HG03520 (cell line): ENCODE measurements around the gene CUX1.

Experiments
- ATAC-seq: cut with Tn5 transposase; IDR thresholded peaks from one replicate; pipeline ENCODE4 v1.9.1; 2021; ENCODE audit warnings: mild to moderate bottlenecking, moderate library complexity; ENCODE audit not compliant: unreplicated experiment

Gene CUX1

GRCh38 chr7:102196028-102196427 lies 378.6 kb downstream of the CUX1 start:
- ATAC-seq = no peak

GRCh38 chr7:102197161-102197560 lies 379.7 kb downstream of the CUX1 start:
- no peak for ATAC-seq

GRCh38 chr7:102197599-102197998 lies 380.2 kb downstream of the CUX1 start:
- no peak for ATAC-seq

- no peak for ATAC-seq
Observed at GRCh38 chr7:102198417-102198956, 381.1 kb downstream of the CUX1 start.

- no peak for ATAC-seq
Observed at GRCh38 chr7:102201576-102201975, 384.1 kb downstream of the CUX1 start.

- no peak for ATAC-seq
Observed at GRCh38 chr7:102202556-102202955, 385.1 kb downstream of the CUX1 start.

GRCh38 chr7:102203218-102203617 lies 385.8 kb downstream of the CUX1 start:
- no peak for ATAC-seq

GRCh38 chr7:102204212-102204611 lies 386.8 kb downstream of the CUX1 start:
- no peak for ATAC-seq

GRCh38 chr7:102205915-102206314 lies 388.5 kb downstream of the CUX1 start:
- ATAC-seq = no peak

- ATAC-seq = no peak
Observed at GRCh38 chr7:102208826-102209225, 391.4 kb downstream of the CUX1 start.

GRCh38 chr7:102210787-102211186 lies 393.4 kb downstream of the CUX1 start:
- no peak for ATAC-seq

GRCh38 chr7:102211590-102212550 lies 394.4 kb downstream of the CUX1 start:
- ATAC-seq = peak; percentile 73

GRCh38 chr7:102214477-102215072 lies 397.1 kb downstream of the CUX1 start:
- no peak for ATAC-seq

GRCh38 chr7:102215256-102215655 lies 397.8 kb downstream of the CUX1 start:
- no peak for ATAC-seq

- no peak for ATAC-seq
Observed at GRCh38 chr7:102215711-102216110, 398.3 kb downstream of the CUX1 start.

GRCh38 chr7:102216573-102217314 lies 399.3 kb downstream of the CUX1 start:
- ATAC-seq = no peak

GRCh38 chr7:102220229-102220850 lies 402.9 kb downstream of the CUX1 start:
- ATAC-seq = no peak

- ATAC-seq = no peak
Observed at GRCh38 chr7:102220960-102221800, 403.8 kb downstream of the CUX1 start.

GRCh38 chr7:102221961-102222360 lies 404.5 kb downstream of the CUX1 start:
- ATAC-seq = no peak

- ATAC-seq = no peak
Observed at GRCh38 chr7:102222445-102222844, 405.0 kb downstream of the CUX1 start.
